ENCODE results near the gene MUC20. TPM values are rescaled to one million over a fixed set of nuclear protein-coding genes. Genes with fewer than 3 reads are reported as not detected.
"Not testable (repeated sequence)": the region's sequence is repeated elsewhere in the genome, so short reads cannot be mapped to it uniquely, and the experiment has no call there.

Gene MUC20
- total and polyA plus RNA-seq, 4 donors, result 2.9 to 17.8 (median 11.1) TPM

DNA sequence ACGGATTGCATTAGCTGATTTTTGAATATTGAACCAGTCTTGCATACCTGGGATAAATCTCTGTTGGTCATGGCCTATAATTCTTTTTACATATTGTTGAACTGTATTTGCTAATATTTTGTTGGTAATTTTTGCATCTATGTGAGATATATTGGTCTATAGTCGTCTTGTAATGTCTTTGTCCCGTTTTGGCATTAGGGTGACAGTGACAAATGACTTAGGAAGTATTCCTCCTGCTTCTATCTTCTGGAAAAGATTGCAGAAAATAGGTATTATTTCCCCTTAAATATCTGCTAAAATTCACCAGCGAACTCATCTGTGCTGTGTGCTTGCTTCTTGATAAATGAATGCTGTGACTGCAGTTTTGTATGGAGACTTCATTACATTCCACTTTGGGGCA lies 23.7 kb downstream of the MUC20 start:
- Histone ChIP-seq H3K9me3 (ENCODE audit: control insufficient read depth, low read length) (no peaks in the 10 kb centered on the region), H3K27ac (ENCODE audit: low read depth in 1 of 2, low read length in 2 of 2) (no peak overlapping the region), H3K27me3 (ENCODE audit: control insufficient read depth in 1 of 2, insufficient read depth in 2 of 2, low read length in 1 of 2) (no peaks in the 10 kb centered on the region), H3K4me1 (ENCODE audit: control insufficient read depth in 1 of 2, insufficient read depth in 2 of 2, low read length in 2 of 2) (no peaks in the 10 kb centered on the region), H3K36me3 (ENCODE audit: control insufficient read depth in 1 of 2, insufficient read depth in 2 of 2, low read length in 1 of 2) (no peaks in the 10 kb centered on the region), H3K4me3 (ENCODE audit: low read length in 2 of 2) (no peak overlapping the region)
- no peak for DNase-seq
- 77 to 83% methylated on average over 4 of the region's 4 CpGs for WGBS, 2 donors
- intact Hi-C loops (cut with DNase I), result no loop called here
- no peak for ATAC-seq (ENCODE audit: low FRiP score)

DNA sequence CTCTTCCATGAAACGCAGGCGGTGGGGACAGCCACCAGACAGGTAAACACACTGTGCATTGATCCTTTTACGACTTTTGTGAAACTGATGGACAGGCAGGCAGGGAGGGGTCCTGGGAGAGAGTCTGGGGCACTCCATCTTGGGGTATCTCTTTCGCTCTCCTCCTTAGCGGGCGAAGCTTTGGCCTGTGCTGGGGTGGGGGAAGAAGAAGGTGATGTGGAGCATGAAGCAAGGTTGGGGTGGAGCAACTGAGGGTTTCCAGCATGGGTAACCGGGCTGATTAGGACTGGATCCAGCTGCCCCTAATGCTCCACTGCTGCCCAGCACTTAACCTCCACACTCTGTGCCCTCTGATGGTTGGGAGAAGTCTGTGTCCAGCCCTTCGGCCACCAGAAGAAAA lies 25.6 kb downstream of the MUC20 start:
- Histone ChIP-seq H3K4me1 (ENCODE audit: control insufficient read depth in 1 of 2, insufficient read depth in 2 of 2, low read length in 2 of 2) (no peaks in the 10 kb centered on the region), H3K4me3 (ENCODE audit: low read length in 2 of 2) (no peak overlapping the region), H3K9me3 (ENCODE audit: control insufficient read depth, low read length) (no peaks in the 10 kb centered on the region), H3K27me3 (ENCODE audit: control insufficient read depth in 1 of 2, insufficient read depth in 2 of 2, low read length in 1 of 2) (no peaks in the 10 kb centered on the region), H3K36me3 (ENCODE audit: control insufficient read depth in 1 of 2, insufficient read depth in 2 of 2, low read length in 1 of 2) (no peaks in the 10 kb centered on the region), H3K27ac (ENCODE audit: low read depth in 1 of 2, low read length in 2 of 2) (no peak overlapping the region)
- 72 to 81% methylated on average over 8 of the region's 8 CpGs for WGBS, 2 donors
- no peak for ATAC-seq (ENCODE audit: low FRiP score)
- intact Hi-C loops (cut with DNase I), result no loop called here
- peak; percentile 40 to 59 for DNase-seq

GRCh38 chr3:195746751-195747150 lies 26.0 kb downstream of the MUC20 start:
- DNase-seq, result peak in 1 of 2 donors; percentile 45
- no peak for ATAC-seq (ENCODE audit: low FRiP score)
- WGBS, 2 donors, result 86 to 91% methylated on average over 9 of the region's 9 CpGs
- Histone ChIP-seq H3K4me1 (ENCODE audit: control insufficient read depth in 1 of 2, insufficient read depth in 2 of 2, low read length in 2 of 2) (no peaks in the 10 kb centered on the region), H3K27me3 (ENCODE audit: control insufficient read depth in 1 of 2, insufficient read depth in 2 of 2, low read length in 1 of 2) (no peaks in the 10 kb centered on the region), H3K27ac (ENCODE audit: low read depth in 1 of 2, low read length in 2 of 2) (no peak overlapping the region), H3K9me3 (ENCODE audit: control insufficient read depth, low read length) (no peaks in the 10 kb centered on the region), H3K4me3 (ENCODE audit: low read length in 2 of 2) (no peak overlapping the region), H3K36me3 (ENCODE audit: control insufficient read depth in 1 of 2, insufficient read depth in 2 of 2, low read length in 1 of 2) (no peaks in the 10 kb centered on the region)
- intact Hi-C loops (cut with DNase I), result no loop called here

DNA sequence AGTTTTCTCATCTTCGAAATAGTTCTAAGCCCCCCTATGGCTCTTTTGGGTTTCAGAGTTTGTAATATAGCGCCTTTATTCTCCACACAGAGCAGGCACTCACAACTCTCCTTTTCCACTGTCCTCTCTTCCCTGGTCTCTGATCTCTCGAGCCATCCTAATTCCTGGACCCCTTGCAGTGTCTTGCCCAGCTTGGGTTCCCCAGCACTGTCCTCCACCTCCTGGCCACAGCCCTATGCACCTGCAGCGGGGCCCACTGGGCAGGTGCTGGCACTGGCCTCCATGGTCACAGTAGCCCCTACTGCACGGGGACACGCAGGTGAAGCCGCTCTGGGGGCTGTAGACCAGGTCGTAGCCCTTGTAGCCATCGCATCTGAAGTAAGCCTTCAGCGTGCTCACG lies 27.9 kb downstream of the MUC20 start:
- intact Hi-C loops (cut with DNase I), result no loop called here
- Histone ChIP-seq H3K27ac (ENCODE audit: low read depth in 1 of 2, low read length in 2 of 2) (no peak overlapping the region), H3K4me3 (ENCODE audit: low read length in 2 of 2) (no peak overlapping the region), H3K9me3 (ENCODE audit: control insufficient read depth, low read length) (no peaks in the 10 kb centered on the region), H3K27me3 (ENCODE audit: control insufficient read depth in 1 of 2, insufficient read depth in 2 of 2, low read length in 1 of 2) (no peaks in the 10 kb centered on the region), H3K36me3 (ENCODE audit: control insufficient read depth in 1 of 2, insufficient read depth in 2 of 2, low read length in 1 of 2) (no peaks in the 10 kb centered on the region), H3K4me1 (ENCODE audit: control insufficient read depth in 1 of 2, insufficient read depth in 2 of 2, low read length in 2 of 2) (no peaks in the 10 kb centered on the region)
- ATAC-seq (ENCODE audit: low FRiP score) (no peak), DNase-seq (peak; percentile 44 to 60)
- WGBS, 2 donors, result 96% methylated on average over 11 of the region's 11 CpGs

DNA sequence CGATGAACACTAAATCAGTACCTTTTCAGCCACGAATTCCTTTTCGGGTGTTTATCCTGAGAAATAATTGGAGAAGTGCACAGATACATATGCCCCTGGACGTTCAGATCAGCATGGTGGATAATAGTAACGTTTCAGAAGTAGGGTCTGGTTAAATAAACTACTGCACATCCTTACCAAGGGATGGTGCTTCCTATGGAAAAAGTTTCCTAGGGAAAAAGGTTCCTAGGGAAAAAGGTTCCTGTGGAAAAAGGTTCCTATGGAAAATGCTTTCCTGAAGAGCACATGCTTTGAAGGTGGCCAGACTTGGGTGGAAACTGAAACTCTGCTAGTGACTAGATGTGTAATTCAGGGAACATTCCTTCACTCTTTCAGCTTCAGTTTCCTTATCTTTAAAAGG lies 28.3 kb downstream of the MUC20 start:
- H3K36me3 ChIP-seq (ENCODE audit: control insufficient read depth in 1 of 2, insufficient read depth in 2 of 2, low read length in 1 of 2); H3K27me3 ChIP-seq (ENCODE audit: control insufficient read depth in 1 of 2, insufficient read depth in 2 of 2, low read length in 1 of 2); DNase-seq; H3K4me1 ChIP-seq (ENCODE audit: control insufficient read depth in 1 of 2, insufficient read depth in 2 of 2, low read length in 2 of 2); H3K27ac ChIP-seq (ENCODE audit: low read depth in 1 of 2, low read length in 2 of 2); H3K9me3 ChIP-seq (ENCODE audit: control insufficient read depth, low read length); H3K4me3 ChIP-seq (ENCODE audit: low read length in 2 of 2); intact Hi-C loops (cut with DNase I); ATAC-seq (ENCODE audit: low FRiP score): not testable (repeated sequence)
- 81 to 84% methylated on average over 5 of the region's 5 CpGs for WGBS, 2 donors

- peak in 1 of 2 donors; percentile 72 for DNase-seq
- 85 to 91% methylated on average over 28 to 30 of the region's 30 CpGs for WGBS, 2 donors
Measured at GRCh38 chr3:195750797-195751520, 30.2 kb downstream of the MUC20 start.

DNA sequence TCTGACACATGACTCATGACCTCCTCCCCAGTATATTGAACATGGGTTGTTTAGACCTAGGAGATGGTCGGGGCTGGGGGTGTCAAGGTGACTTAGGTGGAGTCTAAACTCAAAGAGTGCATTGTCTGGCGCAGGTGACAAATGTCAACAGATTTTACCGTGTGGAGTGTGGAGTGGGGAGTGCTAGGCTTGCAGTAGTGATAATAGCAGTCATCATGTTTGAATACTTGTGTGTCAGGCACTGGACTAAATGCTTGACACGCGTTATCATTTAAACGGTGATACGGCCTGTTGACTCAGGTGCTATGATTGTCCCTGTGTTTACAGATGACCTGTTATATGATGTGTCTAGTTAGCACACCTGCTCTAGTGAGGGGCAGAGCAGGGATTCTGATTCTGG lies 30.8 kb downstream of the MUC20 start:
- no peak for DNase-seq
- no peak overlapping the region for H3K4me3 ChIP-seq (ENCODE audit: low read length in 2 of 2)
- WGBS, 2 donors, result 73 to 76% methylated on average over 7 of the region's 7 CpGs
- H3K27me3 ChIP-seq (ENCODE audit: control insufficient read depth in 1 of 2, insufficient read depth in 2 of 2, low read length in 1 of 2), result peaks cover 0 to 2% of the 10 kb centered on the region in 2 donors
- no peaks in the 10 kb centered on the region for H3K4me1 ChIP-seq (ENCODE audit: control insufficient read depth in 1 of 2, insufficient read depth in 2 of 2, low read length in 2 of 2)
- no peak overlapping the region for H3K27ac ChIP-seq (ENCODE audit: low read depth in 1 of 2, low read length in 2 of 2)
- no peaks in the 10 kb centered on the region for H3K9me3 ChIP-seq (ENCODE audit: control insufficient read depth, low read length)
- no peaks in the 10 kb centered on the region for H3K36me3 ChIP-seq (ENCODE audit: control insufficient read depth in 1 of 2, insufficient read depth in 2 of 2, low read length in 1 of 2)
- ATAC-seq (ENCODE audit: low FRiP score), result no peak
- intact Hi-C loops (cut with DNase I), result no loop called here

More at GRCh38 chr3:195750797-195751520, 30.2 kb downstream of the MUC20 start:
- H3K27me3 ChIP-seq (ENCODE audit: control insufficient read depth in 1 of 2, insufficient read depth in 2 of 2, low read length in 1 of 2), result peaks cover 0 to under 1% of the 10 kb centered on the region in 2 donors
- no peak overlapping the region for H3K4me3 ChIP-seq (ENCODE audit: low read length in 2 of 2)
- intact Hi-C loops (cut with DNase I), result no loop called here
- no peak for ATAC-seq (ENCODE audit: low FRiP score)
- H3K9me3 ChIP-seq (ENCODE audit: control insufficient read depth, low read length), result no peaks in the 10 kb centered on the region
- no peaks in the 10 kb centered on the region for H3K4me1 ChIP-seq (ENCODE audit: control insufficient read depth in 1 of 2, insufficient read depth in 2 of 2, low read length in 2 of 2)
- H3K27ac ChIP-seq (ENCODE audit: low read depth in 1 of 2, low read length in 2 of 2), result no peak overlapping the region
- H3K36me3 ChIP-seq (ENCODE audit: control insufficient read depth in 1 of 2, insufficient read depth in 2 of 2, low read length in 1 of 2), result no peaks in the 10 kb centered on the region

DNA sequence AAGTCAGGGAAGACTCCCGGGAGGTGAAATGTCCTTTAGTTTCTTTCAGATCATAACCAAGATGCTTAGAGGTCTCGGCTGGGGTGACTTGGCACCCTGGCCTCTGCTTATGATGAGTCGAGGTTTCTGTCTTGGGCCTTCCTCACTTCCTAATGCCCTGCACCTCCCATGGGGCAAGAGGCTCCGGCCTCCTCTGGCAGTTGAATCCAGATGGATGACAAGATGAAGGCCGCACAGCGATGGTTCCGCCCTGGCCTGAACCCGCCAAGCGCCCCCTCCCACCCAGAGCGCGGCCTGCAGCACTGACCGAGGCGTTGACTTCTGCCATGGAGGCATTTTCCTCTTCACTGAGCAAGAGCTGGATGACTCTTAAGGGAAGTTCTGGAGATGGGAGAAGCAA lies 31.3 kb downstream of the MUC20 start:
- Histone ChIP-seq H3K27ac (ENCODE audit: low read depth in 1 of 2, low read length in 2 of 2) (no peak overlapping the region), H3K27me3 (ENCODE audit: control insufficient read depth in 1 of 2, insufficient read depth in 2 of 2, low read length in 1 of 2) (peaks cover 0 to 2% of the 10 kb centered on the region in 2 donors), H3K36me3 (ENCODE audit: control insufficient read depth in 1 of 2, insufficient read depth in 2 of 2, low read length in 1 of 2) (no peaks in the 10 kb centered on the region), H3K4me1 (ENCODE audit: control insufficient read depth in 1 of 2, insufficient read depth in 2 of 2, low read length in 2 of 2) (no peaks in the 10 kb centered on the region), H3K9me3 (ENCODE audit: control insufficient read depth, low read length) (no peaks in the 10 kb centered on the region), H3K4me3 (ENCODE audit: low read length in 2 of 2) (no peak overlapping the region)
- DNase-seq, result peak; percentile 40 to 61
- 91 to 95% methylated on average over 13 of the region's 13 CpGs for WGBS, 2 donors
- no peak for ATAC-seq (ENCODE audit: low FRiP score)
- intact Hi-C loops (cut with DNase I), result no loop called here

GRCh38 chr3:195752546-195753331 lies 32.0 kb downstream of the MUC20 start:
- ATAC-seq (ENCODE audit: low FRiP score) (no peak), DNase-seq (peak; percentile 33 to 64)
- no peak overlapping the region for H3K4me3 ChIP-seq (ENCODE audit: low read length in 2 of 2)
- 80 to 81% methylated on average over 26 of the region's 26 CpGs for WGBS, 2 donors
- H3K27me3 ChIP-seq (ENCODE audit: control insufficient read depth in 1 of 2, insufficient read depth in 2 of 2, low read length in 1 of 2), result peaks cover 0 to 2% of the 10 kb centered on the region in 2 donors
- intact Hi-C loops (cut with DNase I), result no loop called here
- H3K27ac ChIP-seq (ENCODE audit: low read depth in 1 of 2, low read length in 2 of 2), result no peak overlapping the region
- H3K36me3 ChIP-seq (ENCODE audit: control insufficient read depth in 1 of 2, insufficient read depth in 2 of 2, low read length in 1 of 2), result no peaks in the 10 kb centered on the region
- no peaks in the 10 kb centered on the region for H3K4me1 ChIP-seq (ENCODE audit: control insufficient read depth in 1 of 2, insufficient read depth in 2 of 2, low read length in 2 of 2)
- H3K9me3 ChIP-seq (ENCODE audit: control insufficient read depth, low read length), result no peaks in the 10 kb centered on the region

All from aorta (tissue), 5 donors.